Stimulated activated CD8-positive, alpha-beta memory T cell treated with anti-CD3 and anti-CD28 coated beads, Interleukin-15, amount 100 ng/mL, for 48 hours (primary cell): ENCODE measurements around the gene ASB6.
"Not testable (repeated sequence)": the region's sequence is repeated elsewhere in the genome, so short reads cannot be mapped to it uniquely, and the experiment has no call there.

Source experiments
- DNase-seq, 2 donors: peaks; one replicate each; pipeline ENCODE4 v3.0.0-alpha.2; 2020; ENCODE audit warnings: low read depth in 2 of 2

The ASB6 gene

DNA sequence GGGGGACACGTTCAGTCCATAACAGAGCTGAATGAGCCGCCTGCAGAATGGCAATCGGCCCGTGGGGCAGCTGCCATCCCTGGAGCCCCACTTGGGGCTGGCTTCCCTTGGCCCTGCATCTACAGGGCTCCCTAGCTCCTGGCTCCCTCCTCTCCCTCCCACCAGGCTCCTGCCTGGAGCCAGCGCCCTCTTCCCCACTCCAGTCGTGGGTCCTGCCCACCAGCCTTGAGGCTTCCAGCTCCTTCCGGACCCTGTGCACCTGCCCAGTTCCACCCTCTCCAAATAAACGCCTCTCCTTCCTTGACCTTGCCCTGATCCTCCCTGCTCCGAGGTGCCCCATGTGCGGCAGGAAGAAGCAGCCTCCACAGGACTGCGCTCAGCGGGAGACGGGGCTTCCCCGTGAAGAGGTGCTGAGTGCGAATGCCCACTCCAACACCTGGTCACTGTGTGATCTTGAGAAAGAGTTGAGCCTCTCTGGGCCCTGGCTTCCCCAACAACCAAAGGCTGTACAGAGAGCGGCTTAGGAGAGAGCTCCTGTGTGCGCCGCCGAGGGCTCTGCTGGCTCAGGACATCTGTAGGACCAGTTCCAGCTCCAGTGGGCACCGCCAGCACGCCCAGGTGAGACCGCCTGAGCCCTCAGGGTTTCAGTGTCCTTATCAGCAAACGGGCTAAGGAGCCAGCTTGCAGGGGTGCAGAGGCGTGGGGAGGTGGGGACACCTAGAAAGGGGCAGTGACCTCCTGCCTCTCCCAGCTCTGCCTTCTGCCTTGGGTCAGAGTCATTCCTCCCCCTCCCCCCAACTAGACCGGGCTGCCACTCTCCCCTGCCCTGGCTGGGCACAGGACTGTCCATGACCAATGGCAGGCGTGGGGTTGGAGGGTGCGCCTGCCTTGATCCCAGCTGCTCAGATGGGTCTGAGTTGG lies 33.1 kb downstream of the ASB6 start:
- DNase-seq: no peak

DNA sequence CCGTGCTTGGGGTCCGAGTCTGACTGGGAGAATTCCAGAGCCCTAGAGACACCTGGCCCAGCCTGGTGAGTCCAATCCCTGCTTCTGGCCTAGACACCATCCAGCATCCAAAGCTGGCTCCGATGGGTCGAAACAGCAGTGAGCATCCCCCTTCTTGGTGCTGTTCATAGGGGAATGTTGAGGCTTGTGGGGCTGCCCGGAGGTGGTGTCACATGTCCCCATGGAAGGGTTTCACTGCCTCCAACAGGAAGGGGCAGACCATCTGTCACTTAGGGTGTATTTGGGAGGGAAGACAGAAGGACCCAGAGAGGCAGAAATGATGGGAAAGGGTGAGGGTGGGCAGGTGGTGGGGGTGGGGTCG lies 34.9 kb downstream of the ASB6 start:
- no peak for DNase-seq

DNA sequence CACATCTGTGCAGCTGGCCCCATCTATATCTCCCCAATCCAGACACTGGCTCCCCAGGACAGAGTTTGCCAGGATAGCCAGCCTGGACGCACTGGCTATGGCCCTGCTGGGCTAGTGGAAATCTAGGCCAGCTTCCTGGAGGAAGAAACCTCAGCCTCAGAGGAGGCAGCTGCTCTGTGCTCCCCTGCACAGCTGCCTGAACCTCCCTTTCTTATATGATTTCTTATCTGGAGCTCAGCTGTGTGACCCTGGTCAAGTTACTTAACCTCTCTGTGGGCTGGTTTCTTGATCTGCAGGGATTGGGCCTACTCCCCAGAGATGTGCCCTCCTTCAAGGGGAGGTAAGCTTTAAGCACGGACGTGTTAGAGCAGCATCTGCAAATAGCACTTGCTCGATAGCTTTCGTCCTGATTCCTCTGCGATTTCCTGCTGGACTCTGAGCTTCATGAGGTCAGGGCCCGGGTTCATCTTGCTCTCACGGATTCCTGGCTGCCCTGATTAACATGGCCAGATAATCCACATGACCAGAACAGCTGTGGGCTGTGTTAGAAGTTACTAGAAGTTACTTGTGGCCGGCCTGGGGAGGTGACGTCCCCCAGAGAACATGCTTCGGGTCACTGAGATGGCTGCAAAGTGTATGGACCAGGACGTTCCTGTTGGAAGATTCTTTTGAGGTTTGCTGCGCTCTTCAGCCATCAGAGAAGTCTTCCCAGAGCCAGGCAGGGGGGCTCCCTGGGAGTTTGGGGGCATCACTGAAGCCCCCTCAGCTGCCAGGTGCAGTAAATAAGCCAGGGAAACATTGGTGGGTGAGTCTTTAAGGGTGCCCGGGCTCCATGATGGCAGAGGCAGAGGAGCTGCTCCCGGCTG lies 35.6 kb downstream of the ASB6 start:
- no peak for DNase-seq

DNA sequence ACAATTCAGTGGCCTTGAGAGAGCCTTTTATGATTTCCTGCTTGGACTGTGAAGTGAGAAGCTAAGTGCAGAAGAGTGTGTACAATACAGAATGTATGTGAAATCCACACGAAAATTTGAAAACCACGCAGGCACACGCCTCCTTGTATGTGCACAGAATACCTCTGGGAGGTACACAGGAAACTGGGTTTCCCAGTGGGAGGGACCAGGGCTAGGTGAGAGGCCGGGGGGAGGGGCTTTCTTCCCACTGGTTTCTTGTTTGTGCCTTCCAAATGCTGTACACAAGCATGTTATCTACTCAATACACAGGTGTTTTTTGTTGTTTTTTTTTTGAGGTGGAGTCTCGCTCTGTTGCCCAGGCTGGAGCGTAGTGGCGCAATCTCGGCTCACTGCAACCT lies 37.2 kb downstream of the ASB6 start:
- DNase-seq: no peak

DNA sequence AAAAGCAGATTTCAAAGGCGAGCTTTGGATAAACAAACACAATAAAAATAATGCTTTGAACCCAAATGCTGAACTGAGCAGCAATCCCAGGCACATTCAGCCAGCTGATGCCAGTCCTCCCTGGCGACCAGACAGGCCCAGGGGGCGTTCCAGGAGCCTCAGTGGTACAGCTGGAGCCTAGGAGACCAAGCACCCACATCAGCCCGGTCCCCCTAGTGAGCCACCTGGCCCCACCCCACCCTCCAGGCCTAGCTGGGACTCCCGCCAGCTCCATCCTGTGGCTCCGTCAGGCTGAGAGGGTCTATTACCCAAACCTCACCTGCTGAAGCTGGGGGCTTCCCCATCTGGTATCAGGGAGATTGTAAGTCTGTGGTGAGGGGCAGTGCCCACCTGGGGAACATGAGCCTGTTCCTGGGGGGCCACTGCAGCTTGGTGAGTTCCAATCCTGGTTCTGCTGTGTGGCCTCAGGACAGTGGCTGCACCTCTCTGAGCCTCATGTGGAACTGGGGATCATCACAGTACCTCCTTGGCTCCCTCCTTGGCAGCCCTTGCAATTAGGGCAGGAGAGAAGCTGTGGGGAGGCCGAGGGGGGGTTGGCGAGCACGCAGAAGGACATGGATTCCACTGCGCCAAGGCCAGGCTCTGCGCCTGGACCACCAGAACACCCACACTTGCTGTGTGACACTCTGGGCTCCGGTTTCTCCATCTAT lies 37.7 kb downstream of the ASB6 start:
- DNase-seq: no peak

DNA sequence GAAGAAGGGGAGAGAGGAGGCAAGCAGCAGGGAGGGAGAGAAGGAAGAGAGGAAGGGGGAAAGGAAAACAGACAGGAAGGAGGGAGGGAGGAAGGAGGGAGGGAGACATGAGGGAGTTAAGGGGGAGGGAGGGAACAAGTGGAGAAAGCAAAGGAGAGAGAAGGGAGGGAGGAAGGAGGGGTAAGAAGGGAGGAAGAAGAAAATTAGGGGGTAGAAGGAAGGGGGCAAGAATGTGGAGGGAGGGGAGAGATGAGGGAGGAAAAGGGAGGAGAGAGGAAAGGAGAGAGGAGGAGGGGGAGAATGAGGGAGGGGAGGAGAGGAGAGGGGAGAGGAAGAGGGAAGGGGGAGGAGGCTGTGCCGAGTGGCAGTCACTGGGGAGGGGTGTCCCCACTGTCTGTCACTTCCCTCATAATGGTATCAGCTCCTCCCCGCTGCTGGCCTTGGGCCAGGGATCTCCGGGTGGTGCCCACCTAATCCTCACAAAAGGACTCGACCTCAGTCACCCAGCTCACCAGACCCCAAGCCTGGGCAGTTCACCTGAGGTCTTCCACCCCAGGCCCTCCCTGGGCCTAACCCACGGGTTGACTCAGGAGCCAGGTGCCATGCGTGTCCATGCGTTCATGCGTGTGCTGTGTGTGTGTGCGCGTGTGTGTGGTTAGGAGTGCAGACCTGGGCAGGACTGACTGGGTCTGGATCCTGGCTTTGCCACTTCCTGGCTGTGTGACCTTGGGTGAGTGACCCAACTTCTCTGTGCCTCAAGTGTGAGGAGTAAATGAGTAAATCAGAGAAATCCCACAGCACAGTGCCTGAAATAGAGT lies 39.1 kb downstream of the ASB6 start:
- no peak for DNase-seq

DNA sequence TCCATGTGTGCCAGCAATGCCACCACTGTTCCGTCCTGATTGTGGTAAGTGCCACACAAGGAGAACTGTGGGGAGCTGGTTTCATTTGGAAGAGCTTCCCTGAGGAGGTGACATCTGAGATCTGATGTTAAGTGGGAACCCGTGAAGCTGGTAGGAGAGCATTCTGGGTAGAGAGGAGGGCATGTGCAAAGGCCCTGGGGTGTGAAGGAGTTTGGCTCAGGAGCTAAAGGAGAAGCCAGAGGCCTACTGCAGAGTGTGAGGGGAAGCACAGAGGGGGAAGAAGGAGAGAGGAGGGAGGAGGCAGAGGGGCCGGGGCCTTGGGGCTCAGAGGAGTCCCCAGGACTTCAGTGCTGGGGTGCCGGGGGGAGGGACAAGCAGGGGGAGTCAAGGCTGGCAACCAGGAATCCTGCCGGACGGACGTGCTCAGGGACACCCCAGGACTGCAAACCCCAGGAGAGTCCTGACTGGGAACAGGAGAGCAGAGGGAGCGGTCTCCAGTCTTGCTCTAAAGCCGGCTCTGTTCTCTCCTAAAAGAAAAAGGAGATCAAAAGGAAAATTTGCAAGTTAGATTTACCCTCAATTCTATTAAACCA lies 40.8 kb downstream of the ASB6 start:
- no peak for DNase-seq

DNA sequence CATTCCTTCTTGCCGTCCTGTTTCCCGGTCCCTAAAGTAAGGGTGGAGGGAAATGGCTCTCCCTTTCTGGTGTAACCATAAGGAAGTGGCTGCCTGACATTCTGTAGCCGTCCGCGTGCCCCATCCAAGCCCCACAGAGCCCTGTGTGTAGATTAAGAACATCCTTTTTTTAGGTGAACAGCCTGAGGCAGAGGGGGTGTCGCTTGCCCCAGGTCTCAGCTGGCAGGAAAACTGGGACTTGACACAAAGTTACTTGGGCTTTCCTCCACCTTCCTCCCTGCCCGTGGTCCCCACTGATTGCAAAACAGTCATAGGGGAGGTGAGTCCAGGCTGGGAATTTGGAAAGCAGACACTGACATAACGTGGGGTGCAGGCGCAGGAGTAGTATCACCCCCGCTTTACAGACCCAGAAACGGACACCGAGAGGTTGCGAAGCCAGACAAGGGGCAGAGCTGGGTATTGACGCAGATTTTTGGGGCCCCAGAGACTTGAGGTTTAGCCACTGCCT lies 43.8 kb downstream of the ASB6 start:
- no peak for DNase-seq

DNA sequence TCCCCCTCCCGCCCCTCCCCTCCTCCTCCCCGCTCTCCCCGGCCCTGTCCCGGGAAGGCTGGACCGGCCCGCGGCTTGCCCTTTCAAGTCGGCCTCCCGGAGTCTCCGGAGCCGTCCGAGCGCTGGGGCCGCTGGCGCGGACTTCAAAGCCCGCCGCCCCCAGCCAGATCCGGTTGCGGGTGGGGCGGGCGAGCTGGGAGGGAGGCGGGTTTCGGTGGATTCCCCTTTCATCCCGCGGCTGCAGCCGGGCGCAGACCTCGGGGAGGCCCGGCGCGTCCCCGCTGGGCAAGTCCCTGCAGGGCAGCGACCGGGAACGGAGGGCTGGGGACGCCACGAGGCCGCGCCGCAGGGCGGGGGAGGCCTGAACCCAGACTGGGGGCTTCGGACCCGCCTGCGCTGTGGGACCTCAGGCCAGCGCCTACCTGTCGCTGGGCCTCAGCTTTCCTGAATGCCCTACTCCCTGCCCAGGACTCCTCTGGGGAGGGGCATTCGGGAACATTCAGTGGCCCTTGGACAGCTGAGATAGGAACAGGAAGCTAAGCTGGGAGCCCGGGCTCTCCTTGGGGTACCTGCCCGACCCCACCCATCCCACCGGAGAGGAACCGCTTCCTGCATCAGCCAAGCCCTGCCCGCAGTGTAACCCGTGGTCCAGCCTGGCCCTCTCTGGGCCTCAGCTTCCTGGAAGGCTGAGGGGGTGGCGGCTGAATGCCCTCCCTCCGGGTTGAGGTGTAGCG lies 44.4 kb downstream of the ASB6 start:
- peak in 1 of 2 donors; percentile 19 for DNase-seq

DNA sequence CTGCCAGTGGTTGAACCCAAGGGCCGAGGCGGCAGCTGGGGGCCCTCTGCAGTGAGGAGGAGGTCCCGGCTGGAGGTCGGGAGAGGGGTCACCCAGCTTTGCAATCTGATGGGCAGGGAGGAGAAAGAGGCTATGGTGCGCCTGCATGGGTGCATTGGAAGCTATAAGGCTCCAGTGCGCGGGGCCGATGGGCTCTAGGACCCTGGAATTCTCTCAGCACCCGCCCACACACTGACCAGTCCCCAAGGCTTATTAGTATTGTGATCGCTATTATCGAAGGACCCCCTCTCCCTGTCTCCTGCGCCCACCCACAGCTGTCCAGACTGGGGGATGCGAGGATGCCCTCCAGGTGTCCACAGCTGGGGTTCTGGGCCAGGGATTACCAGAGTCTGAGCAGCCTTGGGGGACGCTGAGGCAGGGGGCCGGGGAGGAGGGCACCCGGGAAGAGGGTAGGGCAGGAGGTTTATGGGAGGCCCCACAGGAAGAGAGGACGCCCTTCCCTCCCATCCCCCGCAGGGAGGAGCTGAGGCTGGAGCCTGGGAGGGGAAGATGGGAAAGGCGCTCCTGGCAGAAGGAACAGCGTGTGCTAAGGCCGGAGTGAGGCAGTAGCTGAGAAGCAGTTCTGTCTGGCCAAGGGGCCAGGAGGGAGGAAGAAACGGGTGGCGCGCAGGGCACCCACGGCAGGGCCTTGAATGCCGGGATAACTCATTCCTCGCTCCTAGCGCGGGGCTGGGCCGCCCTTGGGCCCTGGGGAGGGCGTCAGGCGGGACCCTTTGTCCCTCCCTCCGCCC lies 45.2 kb downstream of the ASB6 start:
- DNase-seq: no peak

DNA sequence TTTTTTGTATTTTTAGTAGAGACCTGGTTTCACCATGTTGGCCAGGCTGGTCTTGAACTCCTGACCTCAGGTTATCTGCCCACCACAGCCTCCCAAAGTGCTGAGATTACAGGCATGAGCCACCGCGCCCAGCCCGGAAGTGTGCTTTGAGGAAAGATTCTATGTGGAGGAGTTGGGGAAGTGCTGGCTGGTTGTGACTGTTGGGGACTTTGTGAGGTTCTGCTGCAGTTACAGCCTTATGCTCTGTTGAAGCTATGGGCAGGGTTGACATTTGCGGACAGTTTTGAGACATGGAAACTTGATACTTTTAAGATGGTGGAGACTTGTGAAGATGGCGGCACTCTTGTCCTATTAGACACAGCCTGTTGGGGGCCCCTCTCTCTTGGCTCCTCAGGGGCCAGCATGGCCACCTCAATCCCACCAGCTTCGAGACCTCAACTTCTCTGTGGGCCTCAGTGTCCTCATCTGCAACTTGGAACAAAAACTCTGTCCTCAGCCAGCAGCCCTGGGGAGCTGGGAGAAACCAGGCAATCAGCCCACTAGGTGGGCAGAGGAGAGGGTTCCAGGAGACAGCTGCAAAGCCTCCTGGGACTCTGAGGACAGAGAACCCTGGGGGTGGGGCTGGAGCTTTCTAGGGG lies 45.9 kb downstream of the ASB6 start:
- DNase-seq: no peak

DNA sequence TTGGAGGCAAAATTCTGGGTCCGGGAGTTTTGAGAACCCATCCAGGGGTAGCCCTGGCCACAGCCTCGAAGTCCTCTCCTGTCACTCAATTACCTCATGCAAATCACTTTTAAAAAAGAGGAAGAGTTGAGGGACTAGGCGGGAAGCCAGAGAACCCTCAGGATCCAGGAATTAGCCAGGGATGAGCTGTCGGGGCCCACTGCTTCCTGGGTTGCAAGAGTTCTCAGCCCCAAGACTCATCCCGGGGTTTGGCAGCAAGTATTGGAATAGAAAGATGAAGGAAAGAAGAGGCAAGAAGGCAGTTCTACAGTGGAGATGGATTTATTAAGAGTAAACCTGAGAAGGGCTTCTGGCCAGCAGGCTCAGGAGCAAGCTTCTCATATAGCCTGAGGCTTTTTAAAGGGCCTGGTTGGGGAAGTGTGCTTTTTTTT lies 46.6 kb downstream of the ASB6 start:
- DNase-seq: no peak

DNA sequence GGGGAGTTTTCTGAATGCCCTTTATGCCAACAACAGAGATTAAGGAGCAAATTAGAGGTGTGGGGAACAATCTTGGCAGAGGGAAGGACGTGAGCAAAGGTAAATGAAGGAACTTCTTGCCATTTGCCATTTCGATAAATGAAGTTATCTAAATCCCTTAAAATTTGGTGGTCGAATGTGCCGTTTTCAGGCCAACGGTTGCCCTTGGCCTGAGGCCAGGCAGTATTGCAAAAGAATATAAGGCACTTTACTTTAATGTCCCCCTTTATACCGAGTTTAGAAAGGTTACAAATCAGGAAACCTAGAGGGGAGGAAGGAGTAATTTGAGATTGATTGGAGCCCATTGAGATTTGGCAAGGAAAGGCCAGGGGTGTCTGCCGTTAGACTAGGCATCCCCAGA lies 47.3 kb downstream of the ASB6 start:
- no peak for DNase-seq

DNA sequence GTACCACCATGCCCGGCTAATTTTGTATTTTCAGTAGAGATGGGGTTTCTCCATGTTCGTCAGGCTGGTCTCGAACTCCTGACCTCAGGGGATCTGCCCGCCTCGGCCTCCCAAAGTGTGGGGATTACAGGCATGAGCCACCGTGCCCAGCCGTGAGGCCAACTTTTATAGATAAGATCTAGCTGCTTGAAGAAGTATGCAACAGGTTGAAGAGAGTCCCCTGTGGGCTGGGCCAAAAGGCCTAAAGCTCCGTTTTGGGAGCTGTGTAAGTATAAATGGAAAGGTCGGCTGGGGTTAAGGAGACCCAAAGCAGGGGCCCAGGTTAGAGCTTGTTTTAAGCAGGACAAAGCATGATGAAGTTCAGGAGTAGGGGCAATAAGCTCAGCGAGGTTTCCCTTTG lies 49.2 kb downstream of the ASB6 start:
- not testable (repeated sequence) for DNase-seq

DNA sequence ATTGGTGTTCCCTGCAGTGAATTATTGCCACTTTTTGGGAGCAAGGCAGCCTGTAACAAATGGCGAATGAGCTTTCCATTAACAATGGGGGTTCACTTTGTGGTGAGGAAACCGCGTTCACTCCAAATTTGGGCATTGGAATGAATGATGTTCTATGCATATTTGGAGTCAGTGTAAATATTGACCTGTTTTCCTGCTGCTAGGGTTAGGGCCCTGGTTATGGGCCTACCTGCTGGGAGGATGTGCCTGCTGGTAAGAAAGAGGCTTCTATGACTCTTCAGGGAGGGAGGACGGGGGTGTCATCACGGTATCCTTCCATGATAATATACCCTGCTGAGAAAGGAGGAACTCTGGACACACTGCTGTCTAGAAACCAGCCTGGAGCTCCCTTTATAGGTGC lies 50.0 kb downstream of the ASB6 start:
- DNase-seq: no peak

DNA sequence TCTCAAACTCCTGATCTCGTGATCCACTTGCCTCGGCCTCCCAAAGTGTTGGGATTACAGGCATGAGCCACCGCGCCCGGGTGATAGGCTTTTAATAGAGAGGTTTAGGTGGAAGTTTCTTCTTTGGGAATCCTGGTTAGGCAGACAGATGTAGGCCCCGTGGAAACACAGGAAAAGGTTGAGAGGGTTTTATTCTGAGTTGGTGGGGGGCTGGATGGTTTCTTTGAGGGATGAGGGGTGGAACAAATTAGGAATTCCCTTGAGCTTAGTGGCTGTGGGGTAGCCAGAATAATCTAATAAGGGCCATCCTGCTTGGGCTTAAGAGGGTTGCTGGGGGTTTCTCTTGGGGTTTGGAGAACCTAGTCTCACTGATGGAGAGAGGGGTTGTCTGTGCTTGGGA lies 51.5 kb downstream of the ASB6 start:
- no peak for DNase-seq

DNA sequence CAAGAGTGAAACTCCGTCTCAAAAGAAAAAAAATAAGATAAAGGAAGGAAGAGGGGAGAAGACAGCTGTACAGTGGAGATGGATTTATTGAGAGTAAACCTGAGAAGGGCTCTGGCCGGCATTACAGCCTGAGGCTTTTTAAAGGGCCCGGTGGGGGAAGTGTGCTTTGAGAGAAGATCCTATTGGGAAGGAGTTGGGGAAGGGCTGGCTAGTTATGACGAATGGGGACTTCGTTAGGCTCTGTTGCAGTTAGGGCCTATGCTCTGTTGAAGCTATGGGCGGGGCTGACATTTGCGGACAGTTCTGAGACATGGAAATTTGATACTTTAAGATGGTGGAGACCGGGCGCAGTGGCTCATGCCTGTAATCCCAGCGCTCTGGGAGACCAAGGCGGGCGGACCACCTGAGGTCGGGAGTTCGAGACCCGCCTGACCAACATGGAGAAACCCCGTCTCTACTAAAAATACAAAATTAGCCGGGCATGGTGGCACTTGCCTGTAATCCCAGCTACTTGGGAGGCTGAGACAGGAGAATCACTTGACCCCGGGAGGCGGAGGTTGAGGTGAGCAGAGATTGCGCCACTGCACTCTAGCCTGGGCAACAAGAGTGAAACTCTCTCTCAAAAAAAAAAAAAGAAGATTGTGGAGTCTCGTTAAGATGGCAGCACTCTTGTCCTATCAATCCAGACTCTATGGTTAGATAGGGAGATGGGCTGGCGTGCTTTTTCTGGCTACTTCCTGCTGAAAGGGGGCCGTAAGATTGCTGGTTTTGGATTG lies 54.3 kb downstream of the ASB6 start:
- DNase-seq: no peak

DNA sequence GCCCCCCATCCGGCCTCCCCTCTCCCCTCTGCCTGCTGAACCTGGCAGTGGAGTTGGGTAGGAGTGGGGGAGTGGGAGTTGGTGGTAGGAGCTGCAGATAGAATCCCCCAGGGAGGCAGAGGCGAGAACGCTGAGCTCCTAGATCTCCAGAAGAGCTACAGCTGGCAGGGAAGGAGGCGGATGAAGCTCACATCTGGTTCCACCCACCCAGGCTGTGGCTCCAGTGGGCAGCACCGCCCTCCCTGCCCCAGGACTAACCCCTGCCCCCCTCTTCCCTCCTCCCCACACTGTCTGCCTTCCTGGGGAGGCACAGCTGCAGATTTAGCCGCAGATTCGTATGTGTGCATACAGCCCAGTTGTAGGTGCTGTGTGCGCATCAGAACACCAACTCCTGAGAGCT lies 55.3 kb downstream of the ASB6 start:
- DNase-seq: no peak
